HEK293 (cell line): ENCODE measurements around the gene SRBD1.

Experiments used
- CTCF ChIA-PET: fragments of 350-600 bp; formaldehyde crosslinking; extraction: SDS; loops from one replicate; lab custom pipeline; 2021; ENCODE audit warnings: antibody characterized with exemption; lab: Yijun Ruan, JAX
- POLR2A ChIA-PET: fragments of 300-600 bp; formaldehyde crosslinking; extraction: SDS; loops from one replicate; lab custom pipeline; 2020; ENCODE audit warnings: antibody characterized with exemption, inconsistent platforms; lab: Yijun Ruan, JAX
- H3K27ac ChIP-seq: fragments of 200-500 bp; sonication (Bioruptor generic); 2 replicates; pipeline ENCODE4 v1.5.1; 2014; ENCODE audit warnings: low read depth, low read length, control low read depth, inconsistent platforms; ENCODE audit errors: extremely low read depth
- H3K36me3 ChIP-seq, 2 experiments: fragments of 200-500 bp in 1 of 2; sonication (Bioruptor generic) in 1 of 2; 1 replicate in 1 of 2; 2 replicates in 1 of 2; pipeline ENCODE4 v1.5.1; 2014 to 2017; ENCODE audit warnings: inconsistent platforms in 2 of 2, low read length in 2 of 2; ENCODE audit not compliant: control insufficient read depth in 2 of 2, insufficient read depth in 1 of 2
- H3K4me1 ChIP-seq: fragments of 200-500 bp; sonication (Bioruptor generic); 2 replicates; pipeline ENCODE4 v1.5.1; 2014; ENCODE audit warnings: mild to moderate bottlenecking, low read length, inconsistent platforms; ENCODE audit not compliant: control insufficient read depth, insufficient read depth
- H3K4me3 ChIP-seq: 2 replicates; pipeline ENCODE4 v1.5.1; 2011; ENCODE audit warnings: low read depth, mild to moderate bottlenecking, control low read depth, low read length, moderate library complexity
- H3K9me3 ChIP-seq: fragments of 200-500 bp; sonication (Bioruptor generic); 2 replicates; pipeline ENCODE4 v1.5.1; 2014; ENCODE audit warnings: low read depth, low read length, inconsistent platforms; ENCODE audit not compliant: control insufficient read depth, insufficient read depth
- GLI2 ChIP-seq: fragments of 450-650 bp; formaldehyde crosslinking; IDR thresholded peaks from 2 replicates; pipeline ENCODE4; 2017; ENCODE audit warnings: missing biosample characterization, missing genetic modification characterization, low read depth, borderline replicate concordance
- KLF7 ChIP-seq: fragments of 450-650 bp; formaldehyde crosslinking; IDR thresholded peaks from 2 replicates; pipeline ENCODE4 v1.5.1; 2016; ENCODE audit warnings: missing biosample characterization, missing genetic modification characterization, borderline replicate concordance
- YY2 ChIP-seq: fragments of 450-650 bp; formaldehyde crosslinking; IDR thresholded peaks from 2 replicates; pipeline ENCODE4 v1.5.1; 2016; ENCODE audit warnings: missing biosample characterization, missing genetic modification characterization
- ZBTB17 ChIP-seq: fragments of 450-650 bp; formaldehyde crosslinking; IDR thresholded peaks from 2 replicates; pipeline ENCODE4 v1.5.1; 2016; ENCODE audit warnings: missing biosample characterization, missing genetic modification characterization
- ZNF2 ChIP-seq: fragments of 450-650 bp; formaldehyde crosslinking; IDR thresholded peaks from 2 replicates; pipeline ENCODE4 v1.5.1; 2016; ENCODE audit warnings: missing biosample characterization, missing genetic modification characterization
- ZNF37A ChIP-seq: fragments of 450-650 bp; IDR thresholded peaks from 2 replicates; pipeline ENCODE4 v1.5.1; 2018; ENCODE audit warnings: missing biosample characterization, missing genetic modification characterization
- ZNF433 ChIP-seq: fragments of 450-650 bp; formaldehyde crosslinking; IDR thresholded peaks from 2 replicates; pipeline ENCODE4 v1.5.1; 2016; ENCODE audit warnings: missing biosample characterization, missing genetic modification characterization, low read depth
- ZNF48 ChIP-seq: fragments of 450-650 bp; formaldehyde crosslinking; IDR thresholded peaks from 2 replicates; pipeline ENCODE4 v1.5.1; 2016; ENCODE audit warnings: missing biosample characterization, missing genetic modification characterization
- ZNF548 ChIP-seq: fragments of 450-650 bp; formaldehyde crosslinking; IDR thresholded peaks from 2 replicates; pipeline ENCODE4 v1.5.1; 2016; ENCODE audit warnings: missing biosample characterization, missing genetic modification characterization
- ZNF560 ChIP-seq: fragments of 450-650 bp; formaldehyde crosslinking; IDR thresholded peaks from 2 replicates; pipeline ENCODE4 v1.5.1; 2017; ENCODE audit warnings: missing biosample characterization, missing genetic modification characterization, borderline replicate concordance
- ZNF747 ChIP-seq: fragments of 450-650 bp; formaldehyde crosslinking; IDR thresholded peaks from 2 replicates; pipeline ENCODE4 v1.5.1; 2016; ENCODE audit warnings: missing biosample characterization, missing genetic modification characterization
- ZNF791 ChIP-seq: fragments of 450-650 bp; formaldehyde crosslinking; IDR thresholded peaks from 2 replicates; pipeline ENCODE4 v1.5.1; 2016; ENCODE audit warnings: missing biosample characterization, missing genetic modification characterization
- TF ChIP-seq, protein P1 (sequence below): fragments of 450-650 bp; IDR thresholded peaks from 2 replicates; pipeline ENCODE4 v1.5.1; 2018; ENCODE audit warnings: missing biosample characterization, mild to moderate bottlenecking, missing genetic modification characterization
- TF ChIP-seq, protein P2 (sequence below): fragments of 450-650 bp; formaldehyde crosslinking; IDR thresholded peaks from 2 replicates; pipeline ENCODE4 v1.5.1; 2016; ENCODE audit warnings: missing biosample characterization, missing genetic modification characterization
- TF ChIP-seq, protein P3 (sequence below): fragments of 450-650 bp; formaldehyde crosslinking; IDR thresholded peaks from 2 replicates; pipeline ENCODE4 v1.5.1; 2016; ENCODE audit warnings: missing biosample characterization, missing genetic modification characterization
- TF ChIP-seq, protein P4 (sequence below): sonication (generic); formaldehyde crosslinking; IDR thresholded peaks from 2 replicates; pipeline ENCODE4 v1.8.1; 2022; ENCODE audit warnings: mild to moderate bottlenecking, moderate library complexity, missing genetic modification reagents
- TF ChIP-seq, protein P5 (sequence below): fragments of 450-650 bp; formaldehyde crosslinking; IDR thresholded peaks from 2 replicates; pipeline ENCODE4 v1.5.1; 2016; ENCODE audit warnings: missing biosample characterization, missing genetic modification characterization

SRBD1 gene

DNA sequence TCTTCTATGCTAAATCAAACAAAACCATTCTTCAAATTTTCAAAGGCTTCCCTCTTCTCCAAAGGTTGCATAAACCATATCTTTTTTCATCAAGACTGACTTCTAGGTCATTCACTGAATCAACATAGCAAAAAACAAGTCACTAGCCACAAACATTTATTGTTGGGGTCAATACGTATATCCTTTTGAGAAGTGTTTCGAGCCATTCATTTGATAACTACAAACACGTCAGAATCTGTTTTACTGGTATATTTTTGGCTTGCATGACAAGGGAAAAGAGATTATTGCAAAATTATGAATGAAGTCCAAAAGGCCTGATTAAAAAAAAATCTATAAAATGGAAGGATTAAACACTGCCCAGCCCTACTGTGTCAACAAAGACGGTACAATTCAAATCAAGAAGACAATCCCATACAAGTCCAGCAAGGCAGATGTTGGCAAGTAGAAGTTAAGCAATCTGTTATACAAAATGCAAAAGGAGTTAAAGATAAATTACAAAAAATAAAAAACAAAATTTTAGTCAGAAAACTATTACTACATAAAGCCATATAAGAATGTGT, 222.4 kb downstream of the SRBD1 start:
- POLR2A ChIA-PET, result no interaction called here
- CTCF ChIA-PET, result no interaction called here

DNA sequence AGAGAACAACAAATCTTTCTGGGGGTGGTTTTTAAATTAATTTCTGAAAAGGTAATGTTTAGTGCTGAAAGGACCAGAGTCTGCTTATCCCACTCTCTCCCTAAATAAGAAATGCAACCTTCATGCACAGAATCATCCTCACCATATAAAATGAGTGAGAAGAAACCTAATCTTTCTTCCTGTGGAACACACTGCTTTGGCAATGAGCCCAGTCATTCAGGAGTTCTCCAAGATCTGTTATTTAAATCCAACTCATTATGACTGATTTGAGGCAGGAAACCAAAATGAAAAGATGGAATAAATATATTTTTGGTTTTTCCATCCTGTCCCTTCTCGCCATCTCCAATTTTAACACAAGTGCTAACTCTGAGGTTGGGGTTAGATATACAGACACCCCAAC, 228.3 kb downstream of the SRBD1 start:
- Histone ChIP-seq H3K4me1 (peaks cover 3% of the 10 kb centered on the region; the same call in 1 of the 2 replicates), H3K27ac (no peak overlapping the region), H3K9me3 (no peaks in the 10 kb centered on the region), H3K36me3 (peaks cover 0 to 6% of the 10 kb centered on the region in 2 experiments; a peak in 1 of 3 replicates), H3K4me3 (no peak overlapping the region)
- TF ChIP-seq ZBTB17 (tag by site-specific recombination) (0 out of 2 replicates have a peak, but pooled peaks have one; percentile 12), ZNF548 (tag by site-specific recombination) (no peak)
- POLR2A ChIA-PET, result no interaction called here
- CTCF ChIA-PET, result interaction anchor here (0.6 to 0.7 kb wide), 2 partner anchors 181 to 433 kb away, joined by 3 to 5 read pairs; no protein-coding TSS in a partner anchor

More for the DNA sequence above, 222.4 kb downstream of the SRBD1 start:
- H3K4me3 ChIP-seq, result no peak overlapping the region
- no peaks in the 10 kb centered on the region for H3K9me3 ChIP-seq
- TF ChIP-seq, protein P1, sequence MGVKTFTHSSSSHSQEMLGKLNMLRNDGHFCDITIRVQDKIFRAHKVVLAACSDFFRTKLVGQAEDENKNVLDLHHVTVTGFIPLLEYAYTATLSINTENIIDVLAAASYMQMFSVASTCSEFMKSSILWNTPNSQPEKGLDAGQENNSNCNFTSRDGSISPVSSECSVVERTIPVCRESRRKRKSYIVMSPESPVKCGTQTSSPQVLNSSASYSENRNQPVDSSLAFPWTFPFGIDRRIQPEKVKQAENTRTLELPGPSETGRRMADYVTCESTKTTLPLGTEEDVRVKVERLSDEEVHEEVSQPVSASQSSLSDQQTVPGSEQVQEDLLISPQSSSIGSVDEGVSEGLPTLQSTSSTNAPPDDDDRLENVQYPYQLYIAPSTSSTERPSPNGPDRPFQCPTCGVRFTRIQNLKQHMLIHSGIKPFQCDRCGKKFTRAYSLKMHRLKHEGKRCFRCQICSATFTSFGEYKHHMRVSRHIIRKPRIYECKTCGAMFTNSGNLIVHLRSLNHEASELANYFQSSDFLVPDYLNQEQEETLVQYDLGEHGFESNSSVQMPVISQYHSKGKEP (tag by site-specific recombination), result no peak
- no peak for TF ChIP-seq ZNF791
- TF ChIP-seq, protein P2, sequence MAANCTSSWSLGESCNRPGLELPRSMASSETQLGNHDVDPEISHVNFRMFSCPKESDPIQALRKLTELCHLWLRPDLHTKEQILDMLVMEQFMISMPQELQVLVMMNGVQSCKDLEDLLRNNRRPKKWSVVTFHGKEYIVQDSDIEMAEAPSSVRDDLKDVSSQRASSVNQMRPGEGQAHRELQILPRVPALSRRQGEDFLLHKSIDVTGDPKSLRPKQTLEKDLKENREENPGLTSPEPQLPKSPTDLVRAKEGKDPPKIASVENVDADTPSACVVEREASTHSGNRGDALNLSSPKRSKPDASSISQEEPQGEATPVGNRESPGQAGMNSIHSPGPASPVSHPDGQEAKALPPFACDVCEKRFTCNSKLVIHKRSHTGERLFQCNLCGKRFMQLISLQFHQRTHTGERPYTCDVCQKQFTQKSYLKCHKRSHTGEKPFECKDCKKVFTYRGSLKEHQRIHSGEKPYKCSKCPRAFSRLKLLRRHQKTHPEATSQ (tag by site-specific recombination), result no peak
- no peak for TF ChIP-seq ZNF433 (tag by site-specific recombination)
- TF ChIP-seq ZNF37A (tag by site-specific recombination), result no peak
- no peak for TF ChIP-seq ZNF560 (tag by site-specific recombination)
- no peak for TF ChIP-seq GLI2
- TF ChIP-seq, protein P3, sequence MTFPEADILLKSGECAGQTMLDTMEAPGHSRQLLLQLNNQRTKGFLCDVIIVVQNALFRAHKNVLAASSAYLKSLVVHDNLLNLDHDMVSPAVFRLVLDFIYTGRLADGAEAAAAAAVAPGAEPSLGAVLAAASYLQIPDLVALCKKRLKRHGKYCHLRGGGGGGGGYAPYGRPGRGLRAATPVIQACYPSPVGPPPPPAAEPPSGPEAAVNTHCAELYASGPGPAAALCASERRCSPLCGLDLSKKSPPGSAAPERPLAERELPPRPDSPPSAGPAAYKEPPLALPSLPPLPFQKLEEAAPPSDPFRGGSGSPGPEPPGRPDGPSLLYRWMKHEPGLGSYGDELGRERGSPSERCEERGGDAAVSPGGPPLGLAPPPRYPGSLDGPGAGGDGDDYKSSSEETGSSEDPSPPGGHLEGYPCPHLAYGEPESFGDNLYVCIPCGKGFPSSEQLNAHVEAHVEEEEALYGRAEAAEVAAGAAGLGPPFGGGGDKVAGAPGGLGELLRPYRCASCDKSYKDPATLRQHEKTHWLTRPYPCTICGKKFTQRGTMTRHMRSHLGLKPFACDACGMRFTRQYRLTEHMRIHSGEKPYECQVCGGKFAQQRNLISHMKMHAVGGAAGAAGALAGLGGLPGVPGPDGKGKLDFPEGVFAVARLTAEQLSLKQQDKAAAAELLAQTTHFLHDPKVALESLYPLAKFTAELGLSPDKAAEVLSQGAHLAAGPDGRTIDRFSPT, result no peak
- H3K36me3 ChIP-seq, result peaks cover 0 to 18% of the 10 kb centered on the region in 2 experiments; a peak in 1 of 3 replicates
- H3K4me1 ChIP-seq, result no peaks in the 10 kb centered on the region
- no peak overlapping the region for H3K27ac ChIP-seq

DNA sequence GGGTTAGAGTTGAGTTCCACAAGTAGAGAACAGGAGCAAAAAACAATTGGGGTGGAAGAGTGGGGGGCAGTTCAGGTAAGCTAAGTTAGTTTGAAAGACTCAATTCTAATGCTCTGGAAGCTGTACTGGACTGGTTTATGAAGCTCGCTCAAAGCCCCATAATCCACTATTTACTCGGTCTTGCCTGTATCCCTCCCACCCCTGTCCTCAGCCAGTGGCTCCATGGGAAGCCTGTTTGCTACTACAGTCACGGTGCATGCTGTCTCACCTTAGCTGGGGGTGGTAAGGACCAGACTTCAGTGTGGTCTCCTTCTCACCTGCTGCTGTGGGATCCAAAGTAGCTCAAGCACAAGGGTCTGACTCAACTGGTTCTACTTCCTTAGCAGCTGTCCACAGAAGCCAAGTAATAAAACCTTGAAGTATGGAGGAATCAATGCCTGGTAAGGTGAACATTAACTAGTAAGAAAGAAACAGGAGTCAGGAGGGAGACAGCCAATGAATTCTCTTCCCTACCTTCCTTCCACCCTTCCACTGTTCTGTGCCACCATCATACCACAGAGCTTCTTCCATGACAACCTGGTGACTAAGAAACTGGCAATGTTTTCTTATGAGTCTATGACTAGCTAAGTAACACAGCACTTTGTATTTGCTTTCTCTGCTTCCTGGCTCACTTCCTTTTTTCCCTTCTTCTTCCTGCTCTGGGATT, 230.8 kb downstream of the SRBD1 start:
- Histone ChIP-seq H3K9me3 (no peaks in the 10 kb centered on the region), H3K36me3 (no peaks in the 10 kb centered on the region), H3K4me1 (peaks cover 3% of the 10 kb centered on the region; the same call in 1 of the 2 replicates), H3K27ac (no peak overlapping the region), H3K4me3 (no peak overlapping the region)
- ChIA-PET POLR2A (no interaction called here), CTCF (interaction anchor here (0.6 kb wide), 1 partner anchor 119 kb away, joined by 3 read pairs; no protein-coding TSS in a partner anchor)
- TF ChIP-seq YY2 (tag by site-specific recombination) (no peak), ZNF48 (tag by site-specific recombination) (no peak), KLF7 (tag by site-specific recombination) (no peak), ZNF2 (tag by site-specific recombination) (no peak), ZNF747 (no peak)
- TF ChIP-seq, protein P4, sequence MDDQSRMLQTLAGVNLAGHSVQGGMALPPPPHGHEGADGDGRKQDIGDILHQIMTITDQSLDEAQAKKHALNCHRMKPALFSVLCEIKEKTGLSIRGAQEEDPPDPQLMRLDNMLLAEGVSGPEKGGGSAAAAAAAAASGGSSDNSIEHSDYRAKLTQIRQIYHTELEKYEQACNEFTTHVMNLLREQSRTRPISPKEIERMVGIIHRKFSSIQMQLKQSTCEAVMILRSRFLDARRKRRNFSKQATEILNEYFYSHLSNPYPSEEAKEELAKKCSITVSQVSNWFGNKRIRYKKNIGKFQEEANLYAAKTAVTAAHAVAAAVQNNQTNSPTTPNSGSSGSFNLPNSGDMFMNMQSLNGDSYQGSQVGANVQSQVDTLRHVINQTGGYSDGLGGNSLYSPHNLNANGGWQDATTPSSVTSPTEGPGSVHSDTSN (CRISPR knock-in tag), result no peak
- TF ChIP-seq, protein P5, sequence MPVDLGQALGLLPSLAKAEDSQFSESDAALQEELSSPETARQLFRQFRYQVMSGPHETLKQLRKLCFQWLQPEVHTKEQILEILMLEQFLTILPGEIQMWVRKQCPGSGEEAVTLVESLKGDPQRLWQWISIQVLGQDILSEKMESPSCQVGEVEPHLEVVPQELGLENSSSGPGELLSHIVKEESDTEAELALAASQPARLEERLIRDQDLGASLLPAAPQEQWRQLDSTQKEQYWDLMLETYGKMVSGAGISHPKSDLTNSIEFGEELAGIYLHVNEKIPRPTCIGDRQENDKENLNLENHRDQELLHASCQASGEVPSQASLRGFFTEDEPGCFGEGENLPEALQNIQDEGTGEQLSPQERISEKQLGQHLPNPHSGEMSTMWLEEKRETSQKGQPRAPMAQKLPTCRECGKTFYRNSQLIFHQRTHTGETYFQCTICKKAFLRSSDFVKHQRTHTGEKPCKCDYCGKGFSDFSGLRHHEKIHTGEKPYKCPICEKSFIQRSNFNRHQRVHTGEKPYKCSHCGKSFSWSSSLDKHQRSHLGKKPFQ (tag by site-specific recombination), result no peak
